ENCODE measurements around the gene ROGDI. TPM values are rescaled to one million over a fixed set of nuclear protein-coding genes. Genes with fewer than 3 reads are reported as not detected.

Gene ROGDI
- total RNA-seq, 1 experiment from 2014 or later: 36.4 TPM

GRCh38 chr16:4803401-4803844, 990 bp upstream of the ROGDI start:
- H3K9me3 ChIP-seq (ENCODE audit: control insufficient read depth, low read depth, low read length): no peaks in the 10 kb centered on the region
- peak overlapping the region; percentile 76 to 84 for H3K4me3 Mint-ChIP-seq
- no peak overlapping the region for H3K9ac ChIP-seq (ENCODE audit: extremely low read depth, insufficient read length, low read length)
- H3K79me2 ChIP-seq (ENCODE audit: insufficient read depth, low read length): no peaks in the 10 kb centered on the region
- H3K23ac ChIP-seq (ENCODE audit: insufficient read length, low read depth, low read length): no peak overlapping the region
- H3K27me3 Mint-ChIP-seq (ENCODE audit: low read depth): no peaks in the 10 kb centered on the region; the same call in 1 of the 2 replicates
- H3K4ac ChIP-seq (ENCODE audit: low read depth, low read length): no peak overlapping the region
- H4K20me1 ChIP-seq (ENCODE audit: control insufficient read depth, insufficient read depth, insufficient read length): no peaks in the 10 kb centered on the region
- no peak overlapping the region for H2BK12ac ChIP-seq (ENCODE audit: insufficient read length, low read depth, low read length)
- H3K27ac Mint-ChIP-seq: peak overlapping the region in 1 of 3 experiments; percentile 72; a peak in 2 of 7 replicates
- H3K36me3 Mint-ChIP-seq (ENCODE audit: insufficient read depth in 1 of 3, low read depth in 3 of 3): peaks cover 17 to 46% (median 43%) of the 10 kb centered on the region in 3 experiments; a peak in 6 of 7 replicates
- no peak overlapping the region for H4K91ac ChIP-seq (ENCODE audit: insufficient read length, low read depth, low read length)
- no peak overlapping the region for H2BK120ac ChIP-seq (ENCODE audit: low read depth, low read length, poor library complexity, severe bottlenecking)
- H3K4me2 ChIP-seq (ENCODE audit: insufficient read depth, insufficient read length, low read length): peak overlapping the region; percentile 83
- no peak overlapping the region for H2BK15ac ChIP-seq (ENCODE audit: low read depth, low read length)
- no peak overlapping the region for H2BK20ac ChIP-seq (ENCODE audit: low read depth, low read length, poor library complexity, severe bottlenecking)
- no peak overlapping the region for H3K56ac ChIP-seq (ENCODE audit: insufficient read length, low read depth, low read length)
- H2AFZ ChIP-seq (ENCODE audit: low read length): no peak overlapping the region
- H3T11ph ChIP-seq (ENCODE audit: low read length): no peak overlapping the region
- DNase-seq: no peak
- H3K23me2 ChIP-seq (ENCODE audit: insufficient read length, low read depth, low read length, poor library complexity, severe bottlenecking): peaks cover 7% of the 10 kb centered on the region
- H4K5ac ChIP-seq (ENCODE audit: insufficient read length, low read depth, low read length): no peak overlapping the region
- no peaks in the 10 kb centered on the region for H3K4me1 ChIP-seq (ENCODE audit: insufficient read depth, low read length)
- no CpG with 5 or more reads among the region's 8 CpGs for WGBS (ENCODE audit: extremely low coverage, insufficient read length, low lambda C conversion rate)
- no peak overlapping the region for H3K27ac ChIP-seq (ENCODE audit: insufficient read length, low read depth, low read length)
- H3K14ac ChIP-seq (ENCODE audit: insufficient read depth, low read length): no peak overlapping the region
- no peak overlapping the region for H2BK5ac ChIP-seq (ENCODE audit: insufficient read length, low read length)
- TF ChIP-seq, protein P1, sequence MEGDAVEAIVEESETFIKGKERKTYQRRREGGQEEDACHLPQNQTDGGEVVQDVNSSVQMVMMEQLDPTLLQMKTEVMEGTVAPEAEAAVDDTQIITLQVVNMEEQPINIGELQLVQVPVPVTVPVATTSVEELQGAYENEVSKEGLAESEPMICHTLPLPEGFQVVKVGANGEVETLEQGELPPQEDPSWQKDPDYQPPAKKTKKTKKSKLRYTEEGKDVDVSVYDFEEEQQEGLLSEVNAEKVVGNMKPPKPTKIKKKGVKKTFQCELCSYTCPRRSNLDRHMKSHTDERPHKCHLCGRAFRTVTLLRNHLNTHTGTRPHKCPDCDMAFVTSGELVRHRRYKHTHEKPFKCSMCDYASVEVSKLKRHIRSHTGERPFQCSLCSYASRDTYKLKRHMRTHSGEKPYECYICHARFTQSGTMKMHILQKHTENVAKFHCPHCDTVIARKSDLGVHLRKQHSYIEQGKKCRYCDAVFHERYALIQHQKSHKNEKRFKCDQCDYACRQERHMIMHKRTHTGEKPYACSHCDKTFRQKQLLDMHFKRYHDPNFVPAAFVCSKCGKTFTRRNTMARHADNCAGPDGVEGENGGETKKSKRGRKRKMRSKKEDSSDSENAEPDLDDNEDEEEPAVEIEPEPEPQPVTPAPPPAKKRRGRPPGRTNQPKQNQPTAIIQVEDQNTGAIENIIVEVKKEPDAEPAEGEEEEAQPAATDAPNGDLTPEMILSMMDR (conservative IDR thresholded peaks at IDR 0.05): no peak
- no peak overlapping the region for H3K18ac ChIP-seq (ENCODE audit: insufficient read length, low read depth, low read length)
- no peak overlapping the region for H4K8ac ChIP-seq (replicated peaks; ENCODE audit: insufficient read length, low read depth, low read length)
- H3K4me1 Mint-ChIP-seq: peaks cover 17 to 31% of the 10 kb centered on the region in 2 experiments
- H3K9me3 Mint-ChIP-seq: no peaks in the 10 kb centered on the region
- H3K27me3 ChIP-seq (ENCODE audit: insufficient read depth, low read length): no peaks in the 10 kb centered on the region
- H2AK5ac ChIP-seq (ENCODE audit: insufficient read length, low read length): no peak overlapping the region
- no peaks in the 10 kb centered on the region for H3K79me1 ChIP-seq (ENCODE audit: insufficient read depth, low read depth, low read length, poor library complexity, severe bottlenecking)
